ENCODE measurements around the gene VAV1.

Gene VAV1

DNA sequence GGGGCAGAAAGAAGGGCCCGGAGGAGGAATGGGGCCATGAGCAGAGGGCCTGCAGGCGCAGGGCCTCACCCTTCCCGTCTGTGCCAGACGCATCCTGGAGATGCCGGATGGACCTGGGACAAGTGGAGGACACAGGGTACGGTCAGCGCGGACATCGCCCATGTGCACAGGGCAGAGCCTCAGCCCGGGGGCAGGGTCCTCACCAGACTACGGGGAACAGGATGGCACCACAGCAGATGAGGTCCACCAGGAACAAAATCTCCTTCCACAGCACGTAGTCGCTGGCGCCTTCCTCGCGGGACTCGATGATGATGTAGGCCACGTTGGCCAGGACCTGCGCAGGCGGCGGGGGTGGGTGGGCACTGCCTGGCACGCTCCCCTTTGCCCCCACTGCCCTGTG is 40.7 kb upstream of the VAV1 start:
- Histone ChIP-seq H3K4me1 (ENCODE audit: insufficient read depth, low read length) (peaks cover 18% of the 10 kb centered on the region), H3K9me3 (ENCODE audit: insufficient read depth, low read length, severe bottlenecking) (no peaks in the 10 kb centered on the region), H4K20me1 (ENCODE audit: insufficient read depth, low read length) (peaks cover 3% of the 10 kb centered on the region; the same call in 1 of the 2 replicates), H3K9ac (ENCODE audit: low read depth, low read length) (no peak overlapping the region), H3K27me3 (ENCODE audit: insufficient read depth, low read length, poor library complexity) (no peaks in the 10 kb centered on the region), H3K4me2 (ENCODE audit: insufficient read depth, low read length) (no peak overlapping the region), H3K27ac (ENCODE audit: low read length) (no peak overlapping the region), H3K36me3 (ENCODE audit: insufficient read depth, low read length) (peaks cover 26% of the 10 kb centered on the region), H3K79me2 (ENCODE audit: insufficient read depth, low read length) (peaks cover 17% of the 10 kb centered on the region), H2AFZ (ENCODE audit: low read depth, low read length) (no peak overlapping the region), H3K4me3 (ENCODE audit: low read depth in 1 of 2, low read length in 2 of 2) (no peak overlapping the region)
- no peak for ATAC-seq (ENCODE audit: insufficient read depth, low read depth)
- DNase-seq = no peak
- TF ChIP-seq, protein P1, sequence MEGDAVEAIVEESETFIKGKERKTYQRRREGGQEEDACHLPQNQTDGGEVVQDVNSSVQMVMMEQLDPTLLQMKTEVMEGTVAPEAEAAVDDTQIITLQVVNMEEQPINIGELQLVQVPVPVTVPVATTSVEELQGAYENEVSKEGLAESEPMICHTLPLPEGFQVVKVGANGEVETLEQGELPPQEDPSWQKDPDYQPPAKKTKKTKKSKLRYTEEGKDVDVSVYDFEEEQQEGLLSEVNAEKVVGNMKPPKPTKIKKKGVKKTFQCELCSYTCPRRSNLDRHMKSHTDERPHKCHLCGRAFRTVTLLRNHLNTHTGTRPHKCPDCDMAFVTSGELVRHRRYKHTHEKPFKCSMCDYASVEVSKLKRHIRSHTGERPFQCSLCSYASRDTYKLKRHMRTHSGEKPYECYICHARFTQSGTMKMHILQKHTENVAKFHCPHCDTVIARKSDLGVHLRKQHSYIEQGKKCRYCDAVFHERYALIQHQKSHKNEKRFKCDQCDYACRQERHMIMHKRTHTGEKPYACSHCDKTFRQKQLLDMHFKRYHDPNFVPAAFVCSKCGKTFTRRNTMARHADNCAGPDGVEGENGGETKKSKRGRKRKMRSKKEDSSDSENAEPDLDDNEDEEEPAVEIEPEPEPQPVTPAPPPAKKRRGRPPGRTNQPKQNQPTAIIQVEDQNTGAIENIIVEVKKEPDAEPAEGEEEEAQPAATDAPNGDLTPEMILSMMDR (IDR thresholded peaks at IDR 0.05; ENCODE audit: borderline replicate concordance, extremely low read depth, low read length, poor library complexity, severe bottlenecking) = no peak

- Histone ChIP-seq H3K4me1 (ENCODE audit: insufficient read depth, low read length) (peaks cover 20% of the 10 kb centered on the region), H3K27ac (ENCODE audit: low read length) (no peak overlapping the region), H4K20me1 (ENCODE audit: insufficient read depth, low read length) (peaks cover 3% of the 10 kb centered on the region; the same call in 1 of the 2 replicates), H3K4me3 (ENCODE audit: low read depth in 1 of 2, low read length in 2 of 2) (no peak overlapping the region), H3K79me2 (ENCODE audit: insufficient read depth, low read length) (peaks cover 19% of the 10 kb centered on the region), H3K4me2 (ENCODE audit: insufficient read depth, low read length) (no peak overlapping the region), H3K27me3 (ENCODE audit: insufficient read depth, low read length, poor library complexity) (no peaks in the 10 kb centered on the region), H2AFZ (ENCODE audit: low read depth, low read length) (no peak overlapping the region), H3K9ac (ENCODE audit: low read depth, low read length) (no peak overlapping the region), H3K9me3 (ENCODE audit: insufficient read depth, low read length, severe bottlenecking) (no peaks in the 10 kb centered on the region), H3K36me3 (ENCODE audit: insufficient read depth, low read length) (peaks cover 26% of the 10 kb centered on the region)
- no peak for ATAC-seq (ENCODE audit: insufficient read depth, low read depth)
- no peak for DNase-seq
- no peak for TF ChIP-seq EZH2 (IDR thresholded peaks at IDR 0.05; ENCODE audit: borderline replicate concordance, low read depth, low read length, severe bottlenecking)
- TF ChIP-seq, protein P1 (IDR thresholded peaks at IDR 0.05; ENCODE audit: borderline replicate concordance, extremely low read depth, low read length, poor library complexity, severe bottlenecking) = no peak
Observed at GRCh38 chr19:6732803-6733337, 39.6 kb upstream of the VAV1 start.

- Histone ChIP-seq H3K9me3 (ENCODE audit: insufficient read depth, low read length, severe bottlenecking) (no peaks in the 10 kb centered on the region), H3K27ac (ENCODE audit: low read length) (no peak overlapping the region)
Observed at GRCh38 chr19:6733338-6734095, 39.0 kb upstream of the VAV1 start.

More at GRCh38 chr19:6733338-6734095, 39.0 kb upstream of the VAV1 start:
- peaks cover 26% of the 10 kb centered on the region for H3K36me3 ChIP-seq (ENCODE audit: insufficient read depth, low read length)
- TF ChIP-seq, protein P1 (IDR thresholded peaks at IDR 0.05; ENCODE audit: borderline replicate concordance, extremely low read depth, low read length, poor library complexity, severe bottlenecking) = peak; percentile 42
- TF ChIP-seq EZH2 (IDR thresholded peaks at IDR 0.05; ENCODE audit: borderline replicate concordance, low read depth, low read length, severe bottlenecking) = no peak
- peaks cover 27% of the 10 kb centered on the region for H3K4me1 ChIP-seq (ENCODE audit: insufficient read depth, low read length)
- H3K79me2 ChIP-seq (ENCODE audit: insufficient read depth, low read length) = peaks cover 19% of the 10 kb centered on the region
- no peaks in the 10 kb centered on the region for H3K27me3 ChIP-seq (ENCODE audit: insufficient read depth, low read length, poor library complexity)
- no peak overlapping the region for H2AFZ ChIP-seq (ENCODE audit: low read depth, low read length)
- no peak overlapping the region for H3K4me2 ChIP-seq (ENCODE audit: insufficient read depth, low read length)
- ATAC-seq (ENCODE audit: insufficient read depth, low read depth) = no peak
- peaks cover 3% of the 10 kb centered on the region; the same call in 1 of the 2 replicates for H4K20me1 ChIP-seq (ENCODE audit: insufficient read depth, low read length)
- no peak overlapping the region for H3K4me3 ChIP-seq (ENCODE audit: low read depth in 1 of 2, low read length in 2 of 2)
- DNase-seq = no peak
- no peak overlapping the region for H3K9ac ChIP-seq (ENCODE audit: low read depth, low read length)

Data from DND-41 (cell line).